Heart left ventricle (tissue), 13 donors: ENCODE results near the gene RGS7.

Experiments
- POLR2A ChIP-seq, 2 donors: fragments of 450-650 bp; IDR thresholded peaks; one replicate each; pipeline ENCODE4 v1.6.1; 2017; ENCODE audit warnings: antibody characterized with exemption in 2 of 2, mild to moderate bottlenecking in 2 of 2, moderate library complexity in 2 of 2
- TF ChIP-seq, protein P1 (sequence below), 12 donors: fragments of 200-600 bp; sonication (generic) in 4 of 12; IDR thresholded peaks; one replicate each; pipeline versions ENCODE4 v1.5.0 to v1.8.0; 2018 to 2022; ENCODE audit warnings: antibody characterized with exemption in 12 of 12, mild to moderate bottlenecking in 5 of 12
- donor health status: ischemic (EF 13 %, LVEDD 7.1; RV severe dilation, severe dysfunction).
- donor health status: DM: no; HTN: yes; CAD: no.
- donor health status: DM: no; HTN: no; CAD: no.
- donor health status: ischemic (EF 25% LVEDD 6.9; RV normal size, moderate dysfunction).
- donor health status: ischemic (EF 25% LVEDD 5.7; RV mildly dilated, moderate dysfunction).
- donor health status: ischemic (EF 35%, LVEDD 5.7; RV mildly dilated, moderate dysfunction).
- donor health status: nonischemic (EF 11% LVEDD 7.7; RV severe dilation, severe dysfunction).
- donor health status: DM: yes; HTN: yes; CAD: no.
- donor health status: PGD.
- donor health status: ischemic (EF 29% LVEDD 5.4; RV normal size, mild dysfunction).
- donor health status: nonischemic (EF 23%, LVEDD 6.1; RV moderate dilation, normal function).

DNA sequence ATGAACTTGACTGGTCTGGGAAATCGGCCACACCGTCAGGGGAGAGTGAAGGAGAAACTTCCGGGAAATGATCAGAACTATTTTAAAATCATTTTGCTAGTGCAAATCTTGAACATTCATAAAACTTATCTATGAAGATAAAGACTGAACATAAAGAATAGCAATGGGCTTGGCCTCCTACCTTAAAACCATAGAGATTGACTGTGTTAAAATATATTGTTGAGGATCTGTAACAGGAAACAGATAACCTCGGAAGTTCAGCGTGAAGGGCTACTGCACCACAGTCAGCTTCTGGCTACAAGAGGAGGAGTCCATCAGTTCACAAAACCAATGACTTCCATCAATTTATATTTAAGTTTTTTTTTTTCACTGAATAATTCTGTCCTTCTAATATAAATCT is 127.3 kb downstream of the RGS7 start:
- TF ChIP-seq, protein P1, sequence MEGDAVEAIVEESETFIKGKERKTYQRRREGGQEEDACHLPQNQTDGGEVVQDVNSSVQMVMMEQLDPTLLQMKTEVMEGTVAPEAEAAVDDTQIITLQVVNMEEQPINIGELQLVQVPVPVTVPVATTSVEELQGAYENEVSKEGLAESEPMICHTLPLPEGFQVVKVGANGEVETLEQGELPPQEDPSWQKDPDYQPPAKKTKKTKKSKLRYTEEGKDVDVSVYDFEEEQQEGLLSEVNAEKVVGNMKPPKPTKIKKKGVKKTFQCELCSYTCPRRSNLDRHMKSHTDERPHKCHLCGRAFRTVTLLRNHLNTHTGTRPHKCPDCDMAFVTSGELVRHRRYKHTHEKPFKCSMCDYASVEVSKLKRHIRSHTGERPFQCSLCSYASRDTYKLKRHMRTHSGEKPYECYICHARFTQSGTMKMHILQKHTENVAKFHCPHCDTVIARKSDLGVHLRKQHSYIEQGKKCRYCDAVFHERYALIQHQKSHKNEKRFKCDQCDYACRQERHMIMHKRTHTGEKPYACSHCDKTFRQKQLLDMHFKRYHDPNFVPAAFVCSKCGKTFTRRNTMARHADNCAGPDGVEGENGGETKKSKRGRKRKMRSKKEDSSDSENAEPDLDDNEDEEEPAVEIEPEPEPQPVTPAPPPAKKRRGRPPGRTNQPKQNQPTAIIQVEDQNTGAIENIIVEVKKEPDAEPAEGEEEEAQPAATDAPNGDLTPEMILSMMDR (IDR thresholded peaks at IDR 0.05), result no peak
- no peak for TF ChIP-seq POLR2A (IDR thresholded peaks at IDR 0.05)
